T47D (cell line): ENCODE results near the gene PGAP6.
"Not testable (repeated sequence)": the region's sequence is repeated elsewhere in the genome, so short reads cannot be mapped to it uniquely, and the experiment has no call there.

Source experiments
- DNase-seq, 2 experiments: peaks; one replicate each; pipeline versions ENCODE4 v3.0.0 to v3.0.0-alpha.2; 2011 to 2012; ENCODE audit warnings: low read depth in 1 of 2, low spot score in 1 of 2
- JUND ChIP-seq: IDR thresholded peaks from 2 replicates; pipeline ENCODE4 v1.6.1; 2012; ENCODE audit warnings: low read depth
- in situ Hi-C: cut with HindIII; loops from 2 replicates; pipeline ENCODE4 v1.10.0; 2016; ENCODE audit warnings: low sequenced_read_pairs, low pct_unique_long_range_greater_than_20kb

The PGAP6 gene

DNA sequence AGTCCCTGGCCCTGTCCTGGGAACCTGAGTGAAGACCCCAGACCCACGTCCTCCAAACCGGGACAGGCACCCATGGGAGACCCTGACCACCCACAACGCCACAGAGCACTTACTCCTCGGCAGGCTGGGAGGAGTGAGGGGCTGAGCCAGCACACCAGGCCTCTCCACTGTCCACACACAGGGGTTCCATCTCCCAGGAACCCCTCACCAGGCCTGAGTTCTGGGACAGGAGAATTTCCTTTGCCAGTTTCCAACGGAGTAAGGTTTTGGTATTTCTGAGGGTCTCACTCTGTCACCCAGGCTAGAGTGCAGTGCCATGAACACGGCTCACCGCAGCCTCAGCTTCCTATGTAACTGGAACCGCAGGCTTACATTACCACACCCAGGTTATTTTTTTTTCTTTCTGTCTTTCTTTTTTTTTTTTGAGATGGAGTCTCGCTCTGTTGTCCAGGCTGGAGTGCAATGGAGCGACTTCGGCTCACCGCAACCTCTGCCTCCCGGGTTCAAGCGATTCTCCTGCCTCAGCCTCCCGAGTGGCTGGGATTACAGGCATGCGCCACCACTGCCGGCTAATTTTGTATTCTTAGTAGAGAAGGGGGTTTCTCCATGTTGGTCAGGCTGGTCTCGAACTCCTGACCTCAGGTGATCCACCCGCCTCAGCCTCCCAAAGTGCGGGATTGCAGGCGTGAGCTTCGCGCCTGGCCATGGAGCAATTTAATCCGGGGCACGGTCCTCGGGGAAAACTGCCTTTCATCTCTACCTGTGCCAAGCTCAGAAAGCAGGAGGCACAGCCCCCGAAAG is 1.6 kb downstream of the PGAP6 start:
- TF ChIP-seq JUND = no peak
- in situ Hi-C loops = no loop called here

DNA sequence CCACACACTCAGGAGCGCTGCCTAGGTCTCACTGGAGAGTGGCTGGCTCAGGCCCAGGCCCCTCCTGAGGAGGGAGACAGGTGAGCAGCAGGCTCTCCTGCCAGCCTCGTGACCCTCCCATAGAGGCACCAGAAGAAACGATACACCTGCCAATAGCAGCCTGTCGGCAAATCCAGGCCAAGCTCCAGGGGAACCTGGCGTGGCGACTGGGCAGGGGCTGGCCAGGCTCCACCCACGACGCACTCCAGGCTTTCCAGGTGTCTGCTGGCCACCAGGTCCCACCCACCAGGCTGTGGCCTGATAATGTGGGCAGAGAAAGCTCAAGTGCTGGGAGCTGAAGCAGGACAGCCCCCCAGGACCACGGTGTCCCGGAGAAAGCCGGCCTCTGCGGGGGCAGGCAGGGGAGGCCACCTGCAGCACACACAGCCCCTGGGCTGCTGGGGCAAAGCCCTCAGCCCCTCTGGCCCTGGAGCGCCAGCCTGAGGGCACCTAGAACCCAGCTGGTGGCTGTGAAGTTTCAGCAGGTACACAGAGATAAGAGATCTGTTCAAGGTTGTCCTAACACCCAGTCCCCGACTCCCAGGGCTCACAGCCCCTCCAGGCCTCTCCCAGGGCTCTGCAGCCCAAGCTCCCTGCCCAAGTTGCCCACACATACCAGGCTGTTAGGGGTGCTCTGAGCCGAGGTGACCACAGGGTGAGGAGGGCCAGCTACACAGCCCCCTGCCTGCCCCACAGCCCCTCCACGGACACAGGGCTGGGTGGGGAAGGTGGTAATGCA is 2.4 kb downstream of the PGAP6 start:
- no peak for TF ChIP-seq JUND
- in situ Hi-C loops = no loop called here
- DNase-seq = peak in 1 of 2 experiments; percentile 85

More for the DNA sequence above, 1.6 kb downstream of the PGAP6 start:
- DNase-seq = no peak

DNA sequence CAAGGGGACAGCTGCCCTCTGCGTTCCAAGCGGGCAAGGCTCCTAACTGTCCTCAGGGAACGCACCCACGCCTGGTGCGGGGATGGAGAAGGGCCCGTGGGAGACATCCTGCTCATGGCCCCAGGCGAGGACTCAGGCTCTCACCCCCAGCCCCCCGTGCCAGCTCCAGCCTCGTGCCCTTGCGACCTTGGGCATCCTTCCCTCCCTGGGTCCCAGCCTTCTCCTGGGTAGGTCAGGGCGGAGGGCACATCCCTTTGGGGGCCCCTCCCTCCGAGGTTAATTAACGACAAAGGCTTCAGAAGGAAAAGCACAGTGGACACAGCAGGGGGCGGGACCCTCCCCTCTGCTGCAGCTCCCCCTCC is 3.0 kb downstream of the PGAP6 start:
- in situ Hi-C loops = no loop called here
- no peak for DNase-seq
- TF ChIP-seq JUND = no peak

DNA sequence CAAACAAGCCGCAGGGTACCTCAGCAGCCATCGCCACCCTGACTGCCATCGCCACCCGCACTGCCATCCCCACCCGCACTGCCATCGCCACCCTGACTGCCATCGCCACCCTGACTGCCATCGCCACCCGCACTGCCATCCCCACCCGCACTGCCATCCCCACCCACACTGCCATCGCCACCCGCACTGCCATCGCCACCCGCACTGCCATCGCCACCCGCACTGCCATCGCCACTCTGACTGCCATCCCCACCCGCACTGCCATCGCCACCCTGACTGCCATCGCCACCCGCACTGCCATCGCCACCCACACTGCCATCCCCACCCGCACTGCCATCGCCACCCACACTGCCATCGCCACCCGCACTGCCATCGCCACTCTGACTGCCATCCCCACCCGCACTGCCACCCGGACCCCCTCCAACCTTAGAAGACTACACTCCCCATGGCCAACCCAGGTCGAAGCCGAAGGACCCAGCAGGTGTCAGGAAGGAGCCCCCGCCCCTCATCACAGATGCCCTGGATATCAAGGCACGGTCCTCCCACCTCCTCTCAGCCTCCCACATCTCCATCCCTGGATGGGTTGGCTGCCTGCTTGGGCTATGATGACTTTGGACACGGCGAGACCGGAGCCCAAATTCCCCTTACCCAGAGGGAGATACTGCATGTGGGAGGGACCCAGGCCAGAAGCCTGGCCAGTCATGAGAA is 3.5 kb downstream of the PGAP6 start:
- DNase-seq, in situ Hi-C loops: not testable (repeated sequence)

DNA sequence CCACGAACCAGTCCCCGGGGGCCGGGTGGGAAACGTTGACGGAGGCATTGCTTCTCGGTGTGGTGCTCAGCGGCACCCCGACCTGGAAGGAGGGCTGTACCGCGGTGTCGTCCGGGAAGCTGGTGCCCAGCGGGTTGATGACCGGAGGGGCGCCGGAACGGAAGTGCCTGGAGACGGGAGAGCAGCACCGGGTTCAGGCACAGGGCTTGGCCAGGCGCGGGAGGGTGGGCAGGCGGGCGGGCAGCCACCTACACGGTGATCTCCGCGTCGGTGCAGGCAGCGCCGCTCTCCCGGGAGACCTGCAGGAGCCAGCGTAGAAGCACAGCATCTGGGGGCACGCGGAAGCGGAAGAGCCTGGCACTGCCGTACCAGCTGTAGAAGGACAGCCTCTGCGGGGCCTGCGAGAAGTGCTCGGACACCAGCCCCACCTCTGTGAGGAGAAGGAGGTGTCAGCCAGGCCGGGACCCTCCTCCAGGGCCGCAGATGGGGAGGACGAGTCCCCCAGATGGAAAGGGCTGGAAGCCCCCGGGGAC is 4.3 kb downstream of the PGAP6 start:
- DNase-seq = no peak
- in situ Hi-C loops = no loop called here
- no peak for TF ChIP-seq JUND

DNA sequence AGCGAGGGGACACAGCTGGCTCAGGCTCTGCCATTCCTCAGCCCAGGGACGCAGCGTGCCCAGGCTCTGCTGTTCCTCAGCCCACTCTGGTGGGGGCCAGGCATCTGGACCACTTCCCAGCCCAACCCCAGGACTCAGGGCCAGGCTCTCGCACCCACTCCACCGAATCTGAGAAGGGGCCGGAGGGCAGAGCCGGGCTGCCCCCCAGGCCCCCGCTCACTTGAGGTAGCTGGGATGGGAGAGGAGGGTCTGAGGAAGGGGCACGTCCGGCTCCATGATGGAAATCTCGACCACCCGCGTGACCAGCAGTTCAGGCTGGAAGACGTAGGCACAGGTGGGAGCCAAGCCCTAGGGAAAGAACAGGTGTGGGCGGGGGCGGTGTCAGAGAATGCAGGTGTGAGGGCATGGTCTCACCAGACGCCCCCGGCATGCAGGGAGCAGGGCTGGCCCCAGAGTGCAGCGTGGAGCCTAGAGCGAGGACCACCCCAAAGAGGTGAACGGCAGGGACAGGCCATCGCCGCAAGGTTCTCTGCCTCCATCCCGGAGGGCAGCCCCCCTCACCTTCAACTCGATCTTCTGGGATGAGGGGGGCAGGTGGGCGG is 4.9 kb downstream of the PGAP6 start:
- in situ Hi-C loops = no loop called here
- TF ChIP-seq JUND = no peak
- no peak for DNase-seq

DNA sequence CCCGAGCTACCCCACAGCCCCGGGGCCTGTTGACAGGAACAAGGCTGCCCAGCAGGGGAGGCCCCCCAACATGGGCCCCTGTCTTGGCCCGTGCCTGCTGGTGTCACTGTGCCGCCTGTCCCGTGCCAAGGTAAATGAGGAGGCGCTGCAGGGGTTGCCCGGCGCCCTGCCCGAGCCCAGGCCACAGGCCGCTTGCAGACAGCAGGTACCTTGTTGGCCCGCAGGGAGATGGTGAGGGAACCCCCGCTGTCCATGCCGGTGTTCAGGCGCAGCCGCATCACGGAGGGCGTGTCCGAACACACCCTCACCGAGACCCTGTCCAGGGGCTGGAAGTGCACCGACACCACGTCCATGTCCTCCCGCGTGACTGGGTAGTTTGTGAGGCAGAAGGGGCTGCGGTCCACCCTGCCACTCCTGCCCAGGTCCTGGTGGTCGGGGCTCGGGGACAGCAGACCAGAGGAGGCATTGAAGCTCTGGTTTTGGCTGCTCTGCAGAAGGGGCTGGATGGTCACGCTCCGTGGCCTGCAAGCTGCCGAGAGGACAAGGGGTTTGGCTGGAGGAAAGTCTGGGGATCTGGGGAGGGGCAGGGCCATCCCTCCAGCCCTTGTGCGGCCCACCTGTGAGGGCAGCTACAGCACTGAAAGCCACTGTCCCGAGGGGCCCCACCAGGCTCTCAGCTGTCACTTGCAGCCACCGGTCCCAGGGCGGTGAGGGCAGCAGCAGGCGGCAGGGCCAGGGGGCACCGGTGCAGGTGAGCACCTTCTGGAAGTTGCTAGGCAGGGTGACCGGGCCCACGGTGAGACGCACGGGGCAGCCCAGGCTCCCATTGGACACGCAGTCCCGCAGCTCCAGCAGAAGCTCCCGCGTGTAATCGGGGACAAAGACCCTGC is 5.6 kb downstream of the PGAP6 start:
- in situ Hi-C loops = no loop called here
- TF ChIP-seq JUND = no peak
- no peak for DNase-seq

DNA sequence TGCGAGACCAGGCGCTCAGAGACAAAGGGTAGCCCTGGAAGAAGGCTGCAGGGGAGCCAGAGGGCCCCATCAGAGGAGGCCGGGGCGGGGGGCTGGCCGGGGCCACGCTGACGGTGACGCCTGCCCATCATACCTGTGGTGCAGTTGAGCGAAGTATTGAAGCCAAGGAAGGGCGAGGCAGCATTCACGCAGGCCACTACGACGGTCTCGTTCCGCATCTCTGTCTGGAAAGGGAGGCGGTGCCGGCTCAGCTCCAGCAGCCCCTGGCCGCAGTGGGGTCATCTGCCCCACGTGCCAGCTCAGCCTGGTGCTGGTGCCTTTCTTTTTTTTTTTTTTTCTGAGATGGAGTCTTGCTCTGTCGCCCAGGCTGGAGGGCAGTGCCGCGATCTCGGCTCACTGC is 6.6 kb downstream of the PGAP6 start:
- DNase-seq = no peak
- no peak for TF ChIP-seq JUND
- in situ Hi-C loops = no loop called here

DNA sequence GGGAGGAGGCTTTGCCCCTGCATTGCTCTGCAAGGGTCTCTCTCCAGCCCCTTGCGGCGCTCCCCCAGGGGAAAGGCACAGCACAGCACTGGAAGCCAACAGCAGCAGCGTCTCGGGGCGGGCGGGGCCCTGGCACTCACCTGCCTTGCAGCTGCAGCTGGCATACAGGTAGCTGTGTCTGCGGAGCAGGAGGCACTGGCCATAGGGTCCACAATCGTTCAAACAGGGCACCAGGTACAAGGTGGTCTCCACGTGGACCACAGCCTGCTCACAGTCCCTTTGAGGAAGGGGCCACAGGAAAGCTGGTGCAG is 7.2 kb downstream of the PGAP6 start:
- in situ Hi-C loops = no loop called here

DNA sequence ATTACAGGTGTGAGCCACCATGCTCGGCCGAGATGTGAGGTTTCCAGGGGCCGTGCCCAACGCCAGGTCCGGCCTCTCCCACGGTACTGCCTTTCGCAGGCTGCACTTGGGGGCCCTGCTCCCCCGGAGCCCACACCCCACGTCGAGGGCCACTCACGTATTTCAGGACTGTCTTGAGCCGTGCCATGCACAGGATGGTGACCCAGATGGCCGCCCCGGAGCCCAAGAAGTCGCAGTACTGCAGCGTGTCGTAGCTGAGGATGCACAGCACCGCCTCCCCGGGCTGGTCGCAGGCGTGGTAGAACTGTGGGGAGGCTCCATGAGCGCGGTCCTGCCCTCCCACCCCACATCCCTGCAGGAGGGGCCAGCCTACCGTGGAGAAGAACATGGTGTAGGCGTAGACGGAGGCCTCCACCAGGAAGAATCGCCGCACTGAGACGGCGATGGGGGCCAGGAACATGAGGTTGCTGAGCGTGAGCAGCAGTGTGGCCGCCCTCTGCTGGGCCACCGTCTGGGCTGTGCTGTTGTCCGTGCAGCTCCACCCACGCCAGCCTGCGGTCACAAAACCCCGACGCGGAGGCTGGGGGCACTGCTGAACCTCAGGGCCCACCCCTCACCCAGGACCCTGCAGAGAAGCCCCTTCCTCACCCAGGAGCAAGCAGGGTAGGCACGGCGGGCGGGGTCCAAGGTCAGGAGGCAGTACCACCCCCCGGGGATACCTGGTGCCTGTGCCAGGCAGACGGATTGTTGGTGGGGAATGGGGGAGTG is 7.7 kb downstream of the PGAP6 start:
- in situ Hi-C loops = no loop called here
- no peak for TF ChIP-seq JUND

More for the DNA sequence above, 7.2 kb downstream of the PGAP6 start:
- no peak for TF ChIP-seq JUND
- DNase-seq = no peak

DNA sequence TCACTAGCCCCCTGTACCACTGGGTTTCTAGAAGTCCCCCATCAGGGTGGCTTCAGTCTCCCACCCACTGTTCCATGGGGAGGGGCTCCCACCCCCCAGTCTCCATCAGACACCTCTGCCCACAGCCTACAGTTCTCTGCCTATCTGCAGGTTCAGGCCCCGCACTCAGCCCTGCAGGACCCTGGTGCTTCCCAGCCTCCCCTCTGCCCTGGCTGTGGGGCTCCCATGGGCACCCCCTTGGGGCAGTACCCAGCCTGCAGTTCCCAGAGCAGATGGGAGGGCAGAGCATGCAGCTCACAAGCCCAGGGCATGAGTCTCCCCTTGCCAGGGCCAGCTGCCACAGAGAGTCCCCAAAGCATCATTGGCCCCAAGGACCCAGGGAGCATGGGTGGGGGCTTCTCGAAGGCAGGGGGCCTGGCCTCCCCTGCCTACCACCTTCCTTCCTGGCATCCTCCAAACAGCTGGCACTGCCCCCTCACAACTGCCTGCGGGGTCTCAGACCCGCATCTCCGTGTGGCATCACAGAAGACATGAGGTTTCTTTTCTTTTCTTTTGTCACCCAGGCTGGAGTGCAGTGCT is 8.7 kb downstream of the PGAP6 start:
- DNase-seq = no peak
- TF ChIP-seq JUND = no peak
- in situ Hi-C loops = no loop called here

More for the DNA sequence above, 7.7 kb downstream of the PGAP6 start:
- DNase-seq = no peak
